ENCODE data around the gene PHF21A.

PHF21A gene

GRCh38 chr11:45892856-45893255, 228.4 kb downstream of the PHF21A start:
- H3F3A ChIP-seq (ENCODE audit: low read depth): no peaks in the 10 kb centered on the region
- H3K36me3 ChIP-seq (ENCODE audit: insufficient read depth, low read length): no peaks in the 10 kb centered on the region
- no peaks in the 10 kb centered on the region for H3K27me3 ChIP-seq (ENCODE audit: insufficient read depth, low read length, poor library complexity, severe bottlenecking)
- no peak overlapping the region for H3K9ac ChIP-seq (ENCODE audit: low read depth, low read length, poor library complexity, severe bottlenecking)
- no peaks in the 10 kb centered on the region for H4K20me1 ChIP-seq (ENCODE audit: insufficient read depth, low read length, poor library complexity, severe bottlenecking)
- H3K9me3 ChIP-seq (ENCODE audit: insufficient read depth, low read depth, low read length): no peaks in the 10 kb centered on the region
- H2AFZ ChIP-seq (ENCODE audit: low read length): no peak overlapping the region
- H3K4me1 ChIP-seq (ENCODE audit: insufficient read depth, low read length, poor library complexity, severe bottlenecking): no peaks in the 10 kb centered on the region
- no peaks in the 10 kb centered on the region for H3K9me2 ChIP-seq (replicated peaks; ENCODE audit: low read depth, low read length)
- no peak overlapping the region for H3K4me2 ChIP-seq (ENCODE audit: low read depth, low read length, poor library complexity, severe bottlenecking)
- no peaks in the 10 kb centered on the region for H3K79me2 ChIP-seq (ENCODE audit: insufficient read depth, low read length)
- TF ChIP-seq EZH2phosphoT487 (IDR thresholded peaks at IDR 0.05; ENCODE audit: borderline replicate concordance) (no peak), CTCF (conservative IDR thresholded peaks at IDR 0.05; ENCODE audit: low read length) (no peak)
- no peak overlapping the region for H3K4me3 ChIP-seq (ENCODE audit: low read length, poor library complexity, severe bottlenecking)

- Histone ChIP-seq H3K4me3 (ENCODE audit: low read length, poor library complexity, severe bottlenecking) (no peak overlapping the region), H4K20me1 (ENCODE audit: insufficient read depth, low read length, poor library complexity, severe bottlenecking) (no peaks in the 10 kb centered on the region), H3K79me2 (ENCODE audit: insufficient read depth, low read length) (no peaks in the 10 kb centered on the region), H3K27me3 (ENCODE audit: insufficient read depth, low read length, poor library complexity, severe bottlenecking) (no peaks in the 10 kb centered on the region), H3K9me2 (replicated peaks; ENCODE audit: low read depth, low read length) (no peaks in the 10 kb centered on the region), H3K36me3 (ENCODE audit: insufficient read depth, low read length) (no peaks in the 10 kb centered on the region), H3K9me3 (ENCODE audit: insufficient read depth, low read depth, low read length) (no peaks in the 10 kb centered on the region), H3K4me2 (ENCODE audit: low read depth, low read length, poor library complexity, severe bottlenecking) (no peak overlapping the region), H2AFZ (ENCODE audit: low read length) (no peak overlapping the region), H3K4me1 (ENCODE audit: insufficient read depth, low read length, poor library complexity, severe bottlenecking) (no peaks in the 10 kb centered on the region), H3K9ac (ENCODE audit: low read depth, low read length, poor library complexity, severe bottlenecking) (no peak overlapping the region), H3F3A (ENCODE audit: low read depth) (no peaks in the 10 kb centered on the region)
- TF ChIP-seq EZH2phosphoT487 (IDR thresholded peaks at IDR 0.05; ENCODE audit: borderline replicate concordance) (no peak), CTCF (conservative IDR thresholded peaks at IDR 0.05; ENCODE audit: low read length) (no peak)
These were observed 230.2 kb downstream of the PHF21A start for GRCh38 chr11:45890886-45891550.

GRCh38 chr11:45889966-45890365, 231.3 kb downstream of the PHF21A start:
- peaks cover 3% of the 10 kb centered on the region for H4K20me1 ChIP-seq (ENCODE audit: insufficient read depth, low read length, poor library complexity, severe bottlenecking)

More at GRCh38 chr11:45889966-45890365, 231.3 kb downstream of the PHF21A start:
- Histone ChIP-seq H3K4me3 (ENCODE audit: low read length, poor library complexity, severe bottlenecking) (no peak overlapping the region), H3K9me3 (ENCODE audit: insufficient read depth, low read depth, low read length) (no peaks in the 10 kb centered on the region), H2AFZ (ENCODE audit: low read length) (no peak overlapping the region), H3K9me2 (replicated peaks; ENCODE audit: low read depth, low read length) (no peaks in the 10 kb centered on the region), H3F3A (ENCODE audit: low read depth) (no peaks in the 10 kb centered on the region), H3K4me1 (ENCODE audit: insufficient read depth, low read length, poor library complexity, severe bottlenecking) (no peaks in the 10 kb centered on the region), H3K4me2 (ENCODE audit: low read depth, low read length, poor library complexity, severe bottlenecking) (no peak overlapping the region), H3K9ac (ENCODE audit: low read depth, low read length, poor library complexity, severe bottlenecking) (no peak overlapping the region), H3K36me3 (ENCODE audit: insufficient read depth, low read length) (no peaks in the 10 kb centered on the region), H3K79me2 (ENCODE audit: insufficient read depth, low read length) (no peaks in the 10 kb centered on the region), H3K27me3 (ENCODE audit: insufficient read depth, low read length, poor library complexity, severe bottlenecking) (no peaks in the 10 kb centered on the region)
- TF ChIP-seq EZH2phosphoT487 (IDR thresholded peaks at IDR 0.05; ENCODE audit: borderline replicate concordance) (no peak), CTCF (conservative IDR thresholded peaks at IDR 0.05; ENCODE audit: low read length) (no peak)
